GM12891 (cell line): Measurements from ENCODE around the gene MS4A6A.
A peak's percentile ranks its signal among the peaks of the same experiment; 100 is the strongest.
"Not testable (repeated sequence)": the region's sequence is repeated elsewhere in the genome, so short reads cannot be mapped to it uniquely, and the experiment has no call there.

Source experiments
- DNase-seq: peaks from one replicate; pipeline ENCODE4 v3.0.0; 2011; ENCODE audit warnings: low spot score; ENCODE audit not compliant: insufficient read length
- FAIRE-seq: peaks from 2 replicates; lab custom pipeline; 2011; peaks lifted over from hg19 to GRCh38; lab: Jason Lieb, UNC
- PAX5 ChIP-seq: IDR thresholded peaks from 2 replicates; pipeline ENCODE4 v1.6.1; 2011; ENCODE audit warnings: low read length, moderate library complexity, mild to moderate bottlenecking; ENCODE audit not compliant: insufficient read depth, severe bottlenecking
- POLR2A ChIP-seq: IDR thresholded peaks from 2 replicates; pipeline ENCODE4 v1.6.1; 2011; ENCODE audit warnings: low read depth, low read length, control low read depth
- POLR2AphosphoS5 ChIP-seq: IDR thresholded peaks from 2 replicates; pipeline ENCODE4 v1.6.1; 2011; ENCODE audit warnings: low read depth, low read length, control low read depth
- POU2F2 ChIP-seq: IDR thresholded peaks from 2 replicates; pipeline ENCODE4 v1.6.1; 2011; ENCODE audit warnings: low read depth, mild to moderate bottlenecking, control low read depth, low read length, moderate library complexity
- SPI1 ChIP-seq: IDR thresholded peaks from 2 replicates; pipeline ENCODE4 v1.6.1; 2011; ENCODE audit warnings: low read depth, low read length, control low read depth
- TAF1 ChIP-seq: IDR thresholded peaks from 2 replicates; pipeline ENCODE4 v1.6.1; 2011; ENCODE audit warnings: low read depth, low read length, control low read depth

MS4A6A gene

DNA sequence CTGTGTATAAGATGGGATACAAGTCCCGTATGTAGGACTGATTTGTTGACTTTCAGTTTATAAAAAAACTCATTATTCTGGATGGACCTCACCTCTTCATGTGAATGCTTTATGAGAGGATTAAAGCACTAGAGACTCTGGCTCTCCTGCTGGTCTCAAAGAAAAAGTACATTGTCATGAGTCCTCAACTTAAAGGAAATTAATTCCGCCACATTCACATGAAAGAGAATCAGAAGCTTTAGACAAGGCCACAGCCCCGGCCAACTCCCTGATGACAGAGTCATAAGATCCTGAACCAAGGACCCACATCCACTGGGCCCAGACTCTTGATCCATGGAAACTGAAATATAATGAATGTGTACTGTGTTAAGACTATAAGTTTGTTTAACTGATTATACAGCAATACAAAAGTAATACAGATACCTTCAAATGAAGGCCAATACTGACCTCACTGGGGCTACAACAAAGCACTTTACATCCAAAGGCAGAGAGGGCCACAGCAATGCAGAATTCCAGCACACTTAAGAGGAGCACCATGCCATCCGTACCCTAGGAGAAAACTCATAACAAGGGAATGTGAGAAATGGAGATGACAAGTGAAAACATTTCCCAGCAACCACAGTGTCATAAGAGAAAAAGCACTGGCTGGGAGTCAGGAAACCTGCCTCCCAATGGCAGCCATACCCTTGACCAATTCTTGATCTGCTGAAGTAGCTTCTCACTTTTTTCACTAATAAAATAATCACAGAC is 25.4 kb upstream of the MS4A6A start:
- TF ChIP-seq POLR2AphosphoS5 (no peak), POU2F2 (no peak), TAF1 (no peak), POLR2A (no peak), SPI1 (no peak), PAX5 (no peak)
- DNase-seq (no peak), FAIRE-seq (no peak)

DNA sequence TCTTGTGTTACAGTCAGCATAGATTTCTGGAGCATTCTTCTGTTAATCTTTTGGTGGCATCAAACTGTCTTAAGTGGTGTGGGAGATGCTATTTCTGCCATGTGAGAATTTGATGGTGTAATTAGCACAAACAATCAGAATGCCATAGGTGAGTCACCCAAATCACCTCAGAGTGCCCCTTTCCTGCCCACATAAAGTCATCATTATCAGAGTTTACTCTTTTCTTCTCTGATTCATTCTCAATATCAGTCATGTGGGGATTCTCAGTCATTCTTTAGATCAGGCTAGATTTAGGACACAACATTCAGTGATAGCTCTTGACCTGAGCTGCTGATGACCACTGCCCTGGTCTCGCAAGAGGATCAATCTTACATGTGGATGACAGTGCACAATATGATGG is 23.7 kb upstream of the MS4A6A start:
- TF ChIP-seq POLR2A, result no peak
- no peak for TF ChIP-seq POLR2AphosphoS5
- TF ChIP-seq TAF1, result no peak
- no peak for TF ChIP-seq PAX5
- no peak for TF ChIP-seq SPI1
- no peak for TF ChIP-seq POU2F2
- DNase-seq (no peak), FAIRE-seq (peak; percentile 85)

DNA sequence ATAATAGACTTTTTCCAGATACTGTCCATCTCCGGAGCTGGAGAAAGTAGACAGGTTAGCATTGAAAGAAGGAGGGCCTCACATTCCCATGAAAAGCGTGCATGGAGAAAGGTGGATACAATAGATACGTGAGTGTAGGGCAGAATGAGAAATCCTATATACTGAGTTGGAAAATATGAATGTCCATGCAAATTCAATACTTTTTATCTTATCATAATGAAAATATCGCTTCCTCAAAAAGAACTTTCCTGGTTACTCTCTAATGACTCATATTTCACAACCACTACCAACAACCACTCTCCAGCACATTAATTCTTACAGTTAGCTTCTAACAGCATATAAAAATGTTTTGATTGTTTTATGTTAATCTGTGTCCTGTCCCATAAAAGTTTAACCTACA is 22.0 kb upstream of the MS4A6A start:
- FAIRE-seq, result peak; percentile 61
- DNase-seq, result no peak
- TF ChIP-seq SPI1, result peak; percentile 84
- TF ChIP-seq POLR2AphosphoS5, result no peak

DNA sequence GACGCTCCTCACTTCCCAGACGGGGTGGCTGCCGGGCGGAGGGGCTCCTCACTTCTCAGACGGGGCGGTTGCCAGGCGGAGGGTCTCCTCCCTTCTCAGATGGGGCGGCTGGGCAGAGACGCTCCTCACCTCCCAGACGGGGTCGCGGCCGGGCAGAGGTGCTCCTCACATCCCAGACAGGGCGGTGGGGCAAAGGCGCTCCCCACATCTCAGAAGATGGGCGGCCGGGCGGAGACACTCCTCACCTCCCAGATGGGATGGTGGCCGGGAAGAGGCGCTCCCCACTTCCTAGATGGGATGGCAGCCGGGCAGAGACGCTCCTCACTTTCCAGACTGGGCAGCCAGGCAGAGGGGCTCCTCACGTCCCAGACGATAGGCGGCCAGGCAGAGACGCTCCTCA is 18.5 kb upstream of the MS4A6A start:
- not testable (repeated sequence) for DNase-seq, FAIRE-seq

DNA sequence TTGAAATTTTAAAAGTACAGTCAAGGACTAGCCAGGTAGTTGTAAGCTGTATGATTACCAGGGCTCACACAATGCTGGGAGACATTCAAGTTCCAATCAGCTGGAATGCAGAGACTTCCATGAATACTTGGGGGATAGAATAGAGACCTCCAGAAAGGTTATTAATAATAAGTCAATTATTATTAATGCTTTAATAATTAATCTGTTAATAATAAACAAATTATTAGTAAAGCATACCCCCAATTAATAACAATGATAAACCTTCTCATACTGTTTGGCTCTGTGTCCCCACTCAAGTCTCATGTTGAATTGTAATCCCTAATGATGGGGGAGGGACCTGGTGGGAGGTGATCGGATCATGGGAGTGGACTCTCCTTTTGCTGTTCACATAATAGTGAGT is 14.6 kb upstream of the MS4A6A start:
- no peak for TF ChIP-seq POLR2A
- no peak for TF ChIP-seq SPI1
- no peak for TF ChIP-seq POLR2AphosphoS5
- no peak for TF ChIP-seq POU2F2
- TF ChIP-seq TAF1, result no peak
- TF ChIP-seq PAX5, result no peak
- DNase-seq (no peak), FAIRE-seq (no peak)

DNA sequence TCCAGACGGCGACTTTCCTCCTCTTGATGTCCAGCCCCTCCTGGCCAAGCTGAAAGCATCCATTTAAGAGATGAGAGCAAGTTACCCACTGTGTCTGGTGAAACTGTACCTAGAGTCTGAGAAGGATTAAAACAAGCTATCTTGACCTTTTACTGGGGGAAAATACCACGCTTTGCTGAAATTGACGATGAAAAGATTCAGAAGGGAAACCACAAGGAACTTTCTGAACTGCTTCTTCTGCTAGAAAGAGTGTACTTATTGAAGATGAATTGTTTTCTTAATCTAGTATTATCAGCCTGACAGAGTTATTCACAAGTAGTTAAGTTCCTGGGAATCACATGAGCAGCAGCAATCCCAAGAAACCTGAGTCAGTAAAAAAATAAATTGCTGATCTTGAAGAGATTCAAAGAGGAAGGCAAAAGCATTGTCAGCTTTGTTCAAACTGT is 13.1 kb upstream of the MS4A6A start:
- peak; percentile 87 for FAIRE-seq
- no peak for TF ChIP-seq POU2F2
- TF ChIP-seq POLR2AphosphoS5, result no peak
- TF ChIP-seq PAX5, result no peak
- no peak for TF ChIP-seq POLR2A
- TF ChIP-seq TAF1, result no peak

DNA sequence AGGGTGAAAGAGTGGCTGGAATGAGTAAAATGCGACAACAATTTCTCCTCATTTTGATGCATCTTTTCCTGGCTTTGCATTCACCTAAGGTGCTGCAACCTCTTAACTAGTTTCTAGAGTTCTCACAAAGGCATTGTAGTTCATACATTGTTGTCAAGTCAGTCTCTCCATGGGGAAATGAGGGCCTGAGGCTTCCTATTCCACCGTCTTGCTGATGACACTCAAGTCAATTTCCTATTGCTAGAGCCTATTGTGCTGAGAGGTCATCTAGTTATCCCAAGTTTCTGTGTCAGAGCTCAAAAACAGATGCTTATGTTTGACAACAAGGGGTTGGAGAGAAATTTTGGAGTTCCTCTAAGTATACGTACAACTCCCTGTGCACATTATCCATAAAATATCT is 11.6 kb upstream of the MS4A6A start:
- no peak for FAIRE-seq
- no peak for DNase-seq
- TF ChIP-seq PAX5, result no peak
- TF ChIP-seq SPI1, result no peak
- no peak for TF ChIP-seq POLR2A
- no peak for TF ChIP-seq POLR2AphosphoS5
- no peak for TF ChIP-seq POU2F2
- TF ChIP-seq TAF1, result no peak

More for the DNA sequence above, 13.1 kb upstream of the MS4A6A start:
- no peak for DNase-seq

DNA sequence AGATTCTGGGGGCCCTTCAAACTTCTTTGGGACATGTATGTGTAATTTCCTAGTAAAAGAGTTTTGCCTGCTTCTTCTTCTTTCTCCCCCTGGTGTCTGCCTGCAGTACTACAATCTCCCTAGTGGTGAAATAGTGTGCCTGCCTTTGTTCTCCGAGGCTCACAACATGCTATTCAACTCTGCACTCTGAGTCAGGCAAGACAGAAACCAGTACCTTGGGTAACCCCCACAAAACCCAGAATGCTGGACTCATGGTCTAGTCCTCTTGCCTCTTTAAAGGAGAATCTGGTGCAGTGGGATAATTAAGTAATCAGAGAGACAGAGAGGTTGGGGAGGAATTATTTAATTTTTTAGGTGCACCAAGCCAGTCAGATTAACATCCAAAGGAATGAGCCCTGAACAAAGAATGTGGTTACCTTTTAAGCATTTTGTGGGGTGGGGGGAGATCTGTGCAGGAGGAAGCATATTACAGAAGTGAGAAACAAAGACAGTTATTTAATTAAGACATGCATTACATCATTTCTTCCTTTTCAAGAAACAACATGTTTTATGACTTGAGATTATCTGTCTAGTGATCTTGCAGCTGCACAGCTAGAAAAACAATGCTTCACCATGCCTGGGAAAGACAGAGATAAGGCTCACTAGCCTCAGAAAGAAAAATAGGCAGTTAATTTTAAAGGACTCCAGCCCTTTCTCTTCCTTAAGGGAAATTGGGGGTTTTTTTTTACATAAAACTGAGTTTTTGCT is 11.0 kb upstream of the MS4A6A start:
- peak; percentile 82 for TF ChIP-seq SPI1
- TF ChIP-seq PAX5, result no peak
- FAIRE-seq (peak; percentile 96), DNase-seq (no peak)

DNA sequence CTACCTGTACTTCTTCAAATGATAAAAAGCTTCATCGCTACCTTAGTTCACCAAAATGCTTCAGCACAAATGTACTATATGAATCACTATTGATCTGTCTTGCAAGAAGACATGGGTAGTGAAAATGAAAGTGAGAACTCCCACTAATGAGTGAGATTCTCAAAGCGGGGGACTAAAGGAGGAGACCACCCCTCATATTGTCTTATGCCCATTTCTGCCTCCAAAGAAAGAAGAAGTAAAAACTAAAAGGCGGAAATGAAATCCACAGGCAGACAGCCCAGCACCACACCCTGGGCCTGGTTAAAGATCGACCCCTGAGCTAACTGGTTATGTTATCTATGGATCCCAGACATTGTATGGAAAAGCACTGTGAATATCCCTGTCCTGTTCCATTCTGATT is 9.7 kb upstream of the MS4A6A start:
- not testable (repeated sequence) for DNase-seq, FAIRE-seq

DNA sequence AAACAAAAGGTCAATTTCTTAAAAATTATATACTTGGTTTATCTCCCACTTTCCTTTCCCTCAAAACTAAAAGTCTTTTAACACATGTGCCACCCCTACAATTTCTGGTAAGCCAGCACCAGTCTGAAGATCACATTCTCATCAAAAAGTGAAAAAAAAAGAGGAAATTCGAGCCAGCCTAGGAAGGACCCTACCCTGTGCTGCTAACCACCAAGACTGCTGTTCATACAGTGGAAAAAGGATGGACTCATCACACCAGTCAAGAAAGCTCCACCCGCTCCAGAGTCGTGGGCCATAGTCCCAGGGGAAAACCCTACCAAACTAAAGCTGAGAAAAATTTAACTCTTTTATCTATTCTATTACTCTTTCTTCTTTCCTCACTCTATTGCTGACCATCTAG is 5.6 kb upstream of the MS4A6A start:
- DNase-seq, FAIRE-seq: not testable (repeated sequence)

DNA sequence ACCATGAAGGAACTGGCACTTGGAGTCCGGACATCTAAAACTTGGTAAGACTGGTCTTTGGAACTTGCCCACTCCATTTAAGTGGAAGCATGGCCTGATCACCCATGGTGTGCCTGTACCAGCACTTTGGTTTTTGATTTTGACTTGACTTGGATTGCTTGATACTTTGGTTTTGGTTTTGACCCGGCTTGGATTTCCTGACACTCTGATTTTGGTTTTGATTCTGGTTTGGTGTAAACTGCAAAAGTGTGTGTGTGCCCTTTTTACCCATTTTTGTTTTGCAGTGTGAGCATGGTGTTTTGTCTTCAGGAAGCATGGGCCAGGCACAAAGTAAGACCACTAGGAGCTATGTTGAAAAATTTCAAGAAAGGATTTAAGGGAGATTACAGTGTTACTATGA is 3.2 kb upstream of the MS4A6A start:
- not testable (repeated sequence) for FAIRE-seq, DNase-seq

DNA sequence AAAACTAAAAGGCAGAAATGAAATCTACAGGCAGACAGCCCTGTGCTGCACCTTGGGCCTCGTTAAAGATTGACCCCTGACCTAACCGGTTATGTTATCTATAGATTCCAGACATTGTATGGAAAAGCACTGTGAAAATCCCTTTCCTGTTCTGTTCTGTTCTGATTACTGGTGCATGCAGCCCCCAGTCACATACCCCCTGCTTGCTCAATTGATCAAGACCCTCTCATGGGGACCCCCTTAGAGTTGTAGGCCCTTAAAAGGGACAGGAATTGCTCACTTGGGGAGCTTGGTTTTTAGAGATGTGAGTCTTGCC is 2.6 kb upstream of the MS4A6A start:
- not testable (repeated sequence) for FAIRE-seq, DNase-seq
